ENCODE results near the gene SPATA7.

GRCh38 chr14:88476825-88477224 is 91.4 kb downstream of the SPATA7 start:
- TF ChIP-seq CTCF (IDR thresholded peaks at IDR 0.05; ENCODE audit: insufficient read depth, low read depth, low read length) (no peak), EZH2 (IDR thresholded peaks at IDR 0.05; ENCODE audit: insufficient read depth, low read length) (no peak)

Data from astrocyte (in vitro differentiated cells and primary cell).